Measurements from ENCODE around the gene MRM3. TPM values are rescaled to one million over a fixed set of nuclear protein-coding genes. Genes with fewer than 3 reads are reported as not detected.

MRM3 gene
- total and polyA plus RNA-seq, 10 donors: 13.5 to 23.1 (median 17.1) TPM

DNA sequence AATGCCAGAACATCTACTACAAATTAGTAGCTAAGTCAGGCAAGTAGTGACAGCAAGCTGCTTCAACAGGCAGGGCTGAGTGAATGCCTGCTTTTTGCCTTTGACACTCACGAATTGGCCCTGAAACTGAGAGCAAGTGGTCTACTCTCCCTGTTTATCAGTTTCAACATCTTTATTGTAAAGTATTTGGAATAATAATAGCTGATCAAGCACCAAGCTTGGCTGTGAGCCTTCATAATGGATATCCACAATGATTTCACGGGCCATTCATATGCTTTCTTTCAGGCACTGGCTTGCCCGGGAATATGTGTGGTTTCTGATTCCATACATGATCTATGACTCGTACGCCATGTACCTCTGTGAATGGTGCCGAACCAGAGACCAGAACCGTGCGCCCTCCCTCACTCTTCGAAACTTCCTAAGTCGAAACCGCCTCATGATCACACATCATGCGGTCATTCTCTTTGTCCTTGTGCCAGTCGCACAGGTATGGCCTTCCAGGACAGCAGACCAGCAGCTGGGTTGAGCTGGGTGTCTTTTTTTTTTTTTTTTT, 44.5 kb upstream of the MRM3 start:
- no peak overlapping the region for H3K27ac ChIP-seq
- H3K4me3 ChIP-seq: no peak overlapping the region
- no peak for DNase-seq
- 95 to 97% (median 95%) methylated on average over 13 of the region's 13 CpGs for WGBS, 5 donors
- H3K9me3 ChIP-seq: no peaks in the 10 kb centered on the region
- intact Hi-C loops (cut with DNase I; ENCODE audit: low total_unique reads): no loop called here
- TF ChIP-seq, protein P1, sequence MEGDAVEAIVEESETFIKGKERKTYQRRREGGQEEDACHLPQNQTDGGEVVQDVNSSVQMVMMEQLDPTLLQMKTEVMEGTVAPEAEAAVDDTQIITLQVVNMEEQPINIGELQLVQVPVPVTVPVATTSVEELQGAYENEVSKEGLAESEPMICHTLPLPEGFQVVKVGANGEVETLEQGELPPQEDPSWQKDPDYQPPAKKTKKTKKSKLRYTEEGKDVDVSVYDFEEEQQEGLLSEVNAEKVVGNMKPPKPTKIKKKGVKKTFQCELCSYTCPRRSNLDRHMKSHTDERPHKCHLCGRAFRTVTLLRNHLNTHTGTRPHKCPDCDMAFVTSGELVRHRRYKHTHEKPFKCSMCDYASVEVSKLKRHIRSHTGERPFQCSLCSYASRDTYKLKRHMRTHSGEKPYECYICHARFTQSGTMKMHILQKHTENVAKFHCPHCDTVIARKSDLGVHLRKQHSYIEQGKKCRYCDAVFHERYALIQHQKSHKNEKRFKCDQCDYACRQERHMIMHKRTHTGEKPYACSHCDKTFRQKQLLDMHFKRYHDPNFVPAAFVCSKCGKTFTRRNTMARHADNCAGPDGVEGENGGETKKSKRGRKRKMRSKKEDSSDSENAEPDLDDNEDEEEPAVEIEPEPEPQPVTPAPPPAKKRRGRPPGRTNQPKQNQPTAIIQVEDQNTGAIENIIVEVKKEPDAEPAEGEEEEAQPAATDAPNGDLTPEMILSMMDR (IDR thresholded peaks at IDR 0.05 in 8 of 11, conservative IDR thresholded peaks at IDR 0.05 in 3 of 11): no peak
- TF ChIP-seq POLR2AphosphoS5 (IDR thresholded peaks at IDR 0.05): no peak
- H3K36me3 ChIP-seq: peaks cover 0 to 33% (median 11%) of the 10 kb centered on the region in 6 donors
- H3K27me3 ChIP-seq (replicated peaks in 1 of 7): peaks cover 0 to 12% (median 0%) of the 10 kb centered on the region in 7 donors
- H3K4me1 ChIP-seq: peaks cover 3 to 37% (median 21%) of the 10 kb centered on the region in 6 donors

DNA sequence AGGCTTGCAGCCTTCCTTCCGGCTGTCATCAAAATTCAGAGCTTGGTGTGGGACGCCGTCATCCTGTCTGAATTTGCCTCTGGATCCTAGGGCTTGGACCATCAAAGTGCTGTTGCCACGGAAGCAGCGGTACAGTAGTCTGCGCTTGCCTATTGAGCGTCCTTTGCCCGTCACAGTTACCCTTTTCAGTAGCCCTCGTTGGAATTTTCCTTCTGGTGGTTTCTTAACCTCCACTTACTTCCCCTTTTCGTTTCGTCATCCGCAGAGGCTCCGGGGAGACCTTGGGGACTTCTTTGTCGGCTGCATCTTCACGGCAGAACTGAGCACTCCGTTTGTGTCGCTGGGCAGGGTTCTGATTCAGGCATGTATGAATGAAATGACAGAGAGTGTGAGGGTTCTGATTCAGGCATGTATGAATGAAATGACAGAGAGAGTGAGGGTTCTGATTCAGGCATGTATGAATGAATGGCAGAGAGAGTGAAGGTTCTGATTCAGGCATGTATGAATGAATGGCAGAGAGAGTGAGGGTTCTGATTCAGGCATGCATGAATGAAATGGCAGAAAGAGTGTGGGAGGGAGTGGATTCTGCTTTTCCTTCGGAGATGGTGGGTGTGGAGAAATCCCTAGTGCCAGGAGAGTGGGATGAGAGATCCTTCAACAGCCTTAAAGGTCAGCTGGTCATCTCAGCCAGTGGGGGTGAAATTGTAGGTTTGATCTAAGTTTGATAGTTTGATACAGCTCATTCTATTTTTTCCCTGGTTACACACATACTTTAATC, 41.7 kb upstream of the MRM3 start:
- no peaks in the 10 kb centered on the region for H3K27me3 ChIP-seq (replicated peaks in 1 of 7)
- H3K4me1 ChIP-seq: peaks cover 0 to 24% (median 12%) of the 10 kb centered on the region in 6 donors
- WGBS, 5 donors: 32 to 47% (median 41%) methylated on average over 18 of the region's 18 CpGs
- intact Hi-C loops (cut with DNase I; ENCODE audit: low total_unique reads): no loop called here
- peak overlapping the region in 2 of 8 donors; percentile 10 to 50 for H3K4me3 ChIP-seq
- H3K9me3 ChIP-seq: no peaks in the 10 kb centered on the region
- DNase-seq: peak; percentile 86
- peak overlapping the region in 7 of 8 donors; percentile 41 to 83 (median 73) for H3K27ac ChIP-seq
- TF ChIP-seq POLR2A (IDR thresholded peaks at IDR 0.05) (no peak), POLR2AphosphoS5 (IDR thresholded peaks at IDR 0.05) (peak in 2 of 3 donors; percentile 37 to 62)
- TF ChIP-seq, protein P1 (IDR thresholded peaks at IDR 0.05 in 8 of 11, conservative IDR thresholded peaks at IDR 0.05 in 3 of 11): no peak
- peaks cover 0 to 61% (median 36%) of the 10 kb centered on the region in 6 donors for H3K36me3 ChIP-seq

DNA sequence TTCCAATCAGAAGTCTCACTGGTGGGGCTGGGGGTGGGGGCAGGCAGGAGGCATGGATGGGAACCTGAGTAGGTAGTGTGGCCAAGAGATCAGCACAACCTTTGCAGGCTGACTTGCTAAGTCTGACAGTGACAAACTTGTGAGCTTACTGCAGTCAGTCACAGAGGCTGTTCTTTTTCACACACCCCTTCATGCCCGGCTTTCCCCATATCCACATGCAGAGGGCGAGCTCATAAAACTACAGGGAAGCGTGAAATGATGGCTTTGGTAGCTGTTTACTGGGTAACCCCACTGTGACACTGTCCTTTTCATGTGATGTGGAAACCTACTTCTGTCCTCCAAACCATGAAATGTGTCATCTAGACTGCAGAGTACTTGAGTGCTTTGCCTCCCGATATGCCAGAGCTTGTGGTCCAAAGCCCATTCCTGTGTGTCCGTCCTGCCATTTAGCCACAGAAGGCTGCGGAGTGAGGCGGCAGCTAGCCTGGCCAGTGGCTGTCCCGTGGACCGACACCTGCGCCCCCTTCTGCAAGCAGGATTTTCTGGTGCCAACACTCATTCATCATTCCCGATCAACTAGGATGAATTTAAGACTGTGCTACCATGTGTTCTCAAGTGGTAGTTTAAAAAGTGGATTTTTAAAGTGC, 39.9 kb upstream of the MRM3 start:
- no peaks in the 10 kb centered on the region for H3K9me3 ChIP-seq
- H3K27me3 ChIP-seq (replicated peaks in 1 of 7): no peaks in the 10 kb centered on the region
- TF ChIP-seq, protein P1 (IDR thresholded peaks at IDR 0.05 in 8 of 11, conservative IDR thresholded peaks at IDR 0.05 in 3 of 11): no peak
- TF ChIP-seq POLR2AphosphoS5 (IDR thresholded peaks at IDR 0.05) (peak in 1 of 3 donors; percentile 37), POLR2A (IDR thresholded peaks at IDR 0.05) (no peak)
- DNase-seq: no peak
- peaks cover 0 to 79% (median 54%) of the 10 kb centered on the region in 6 donors for H3K36me3 ChIP-seq
- peaks cover 0 to 24% (median 12%) of the 10 kb centered on the region in 6 donors for H3K4me1 ChIP-seq
- 89 to 92% (median 90%) methylated on average over 11 of the region's 11 CpGs for WGBS, 5 donors
- no peak overlapping the region for H3K27ac ChIP-seq
- intact Hi-C loops (cut with DNase I; ENCODE audit: low total_unique reads): no loop called here
- no peak overlapping the region for H3K4me3 ChIP-seq

DNA sequence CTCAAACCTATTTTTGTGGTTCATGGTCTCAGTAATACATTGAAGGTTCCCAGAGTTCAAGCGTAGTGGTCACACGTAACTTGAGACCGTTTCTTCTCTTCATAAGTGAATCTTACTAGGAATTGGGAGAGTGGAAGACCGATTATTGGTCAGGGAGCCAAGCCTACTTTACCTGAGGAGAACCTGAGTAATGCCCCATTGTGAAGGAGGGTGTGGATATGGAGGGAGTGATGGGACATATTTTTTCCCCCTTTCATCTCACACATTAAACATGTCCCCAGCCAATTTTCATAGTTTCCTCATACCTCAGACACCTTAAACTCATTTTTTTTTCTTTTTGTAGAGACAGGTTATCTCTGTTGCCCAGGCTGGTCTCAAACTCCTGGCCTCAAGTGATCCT, 39.0 kb upstream of the MRM3 start:
- Histone ChIP-seq H3K36me3 (peaks cover 0 to 83% (median 60%) of the 10 kb centered on the region in 6 donors), H3K9me3 (no peaks in the 10 kb centered on the region), H3K4me1 (peaks cover 0 to 24% (median 12%) of the 10 kb centered on the region in 6 donors), H3K27me3 (replicated peaks in 1 of 7) (no peaks in the 10 kb centered on the region), H3K4me3 (no peak overlapping the region), H3K27ac (no peak overlapping the region)
- 93 to 98% (median 96%) methylated on average over 4 of the region's 4 CpGs for WGBS, 5 donors
- intact Hi-C loops (cut with DNase I; ENCODE audit: low total_unique reads): no loop called here
- TF ChIP-seq, protein P1 (IDR thresholded peaks at IDR 0.05 in 8 of 11, conservative IDR thresholded peaks at IDR 0.05 in 3 of 11): no peak
- TF ChIP-seq POLR2A (IDR thresholded peaks at IDR 0.05) (no peak), POLR2AphosphoS5 (IDR thresholded peaks at IDR 0.05) (no peak)
- DNase-seq: no peak

All from spleen (tissue), 11 donors.